ENCODE measurements around the gene MRM1.

The MRM1 gene, protein sequence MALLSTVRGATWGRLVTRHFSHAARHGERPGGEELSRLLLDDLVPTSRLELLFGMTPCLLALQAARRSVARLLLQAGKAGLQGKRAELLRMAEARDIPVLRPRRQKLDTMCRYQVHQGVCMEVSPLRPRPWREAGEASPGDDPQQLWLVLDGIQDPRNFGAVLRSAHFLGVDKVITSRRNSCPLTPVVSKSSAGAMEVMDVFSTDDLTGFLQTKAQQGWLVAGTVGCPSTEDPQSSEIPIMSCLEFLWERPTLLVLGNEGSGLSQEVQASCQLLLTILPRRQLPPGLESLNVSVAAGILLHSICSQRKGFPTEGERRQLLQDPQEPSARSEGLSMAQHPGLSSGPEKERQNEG

DNA sequence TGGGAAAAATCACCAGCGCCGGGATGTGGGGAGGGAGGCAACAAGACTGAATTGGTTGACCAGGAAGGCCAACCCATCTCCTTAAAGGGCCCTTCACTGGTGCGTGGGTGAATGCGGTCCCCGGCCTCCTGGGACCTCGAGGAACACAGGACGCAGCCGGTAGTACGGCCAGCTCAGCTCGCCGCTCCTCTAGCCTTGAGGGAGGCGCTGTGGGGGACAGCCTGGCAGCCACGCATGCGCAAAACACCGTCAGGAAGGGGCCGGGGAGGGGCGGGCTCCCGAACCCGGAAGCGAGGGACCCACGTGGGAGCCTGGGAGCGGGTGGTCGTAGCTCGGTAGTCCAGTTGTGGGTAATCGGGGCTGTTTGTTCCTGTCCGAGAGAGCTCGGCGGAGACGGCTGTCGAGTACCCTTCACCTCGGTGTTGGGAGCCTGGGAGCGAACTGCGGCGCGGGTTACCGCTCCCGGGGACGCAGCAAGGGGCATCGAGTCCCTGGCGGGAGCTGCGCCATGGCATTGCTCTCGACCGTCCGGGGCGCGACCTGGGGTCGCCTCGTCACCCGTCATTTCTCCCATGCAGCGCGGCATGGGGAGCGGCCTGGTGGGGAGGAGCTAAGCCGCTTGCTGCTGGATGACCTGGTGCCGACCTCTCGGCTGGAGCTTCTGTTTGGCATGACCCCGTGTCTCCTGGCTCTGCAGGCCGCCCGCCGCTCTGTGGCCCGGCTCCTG, at the start of gene MRM1:
Gene MRM1, plus strand, starts transcription at position 281 of the 727 bp plus-strand sequence. Its CDS starts 228 bp downstream, at position 509.
- TF ChIP-seq, protein P1, sequence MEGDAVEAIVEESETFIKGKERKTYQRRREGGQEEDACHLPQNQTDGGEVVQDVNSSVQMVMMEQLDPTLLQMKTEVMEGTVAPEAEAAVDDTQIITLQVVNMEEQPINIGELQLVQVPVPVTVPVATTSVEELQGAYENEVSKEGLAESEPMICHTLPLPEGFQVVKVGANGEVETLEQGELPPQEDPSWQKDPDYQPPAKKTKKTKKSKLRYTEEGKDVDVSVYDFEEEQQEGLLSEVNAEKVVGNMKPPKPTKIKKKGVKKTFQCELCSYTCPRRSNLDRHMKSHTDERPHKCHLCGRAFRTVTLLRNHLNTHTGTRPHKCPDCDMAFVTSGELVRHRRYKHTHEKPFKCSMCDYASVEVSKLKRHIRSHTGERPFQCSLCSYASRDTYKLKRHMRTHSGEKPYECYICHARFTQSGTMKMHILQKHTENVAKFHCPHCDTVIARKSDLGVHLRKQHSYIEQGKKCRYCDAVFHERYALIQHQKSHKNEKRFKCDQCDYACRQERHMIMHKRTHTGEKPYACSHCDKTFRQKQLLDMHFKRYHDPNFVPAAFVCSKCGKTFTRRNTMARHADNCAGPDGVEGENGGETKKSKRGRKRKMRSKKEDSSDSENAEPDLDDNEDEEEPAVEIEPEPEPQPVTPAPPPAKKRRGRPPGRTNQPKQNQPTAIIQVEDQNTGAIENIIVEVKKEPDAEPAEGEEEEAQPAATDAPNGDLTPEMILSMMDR (IDR thresholded peaks at IDR 0.05; ENCODE audit: low read depth, low read length): peak; percentile 25
- peak; percentile 91 to 92 for DNase-seq (ENCODE audit: low read depth in 2 of 2)
- H3K4me3 ChIP-seq (replicated peaks in 1 of 2; ENCODE audit: low read depth in 2 of 2, low read length in 2 of 2): peak within 1 kb of the TSS; percentile 96 to 98

DNA sequence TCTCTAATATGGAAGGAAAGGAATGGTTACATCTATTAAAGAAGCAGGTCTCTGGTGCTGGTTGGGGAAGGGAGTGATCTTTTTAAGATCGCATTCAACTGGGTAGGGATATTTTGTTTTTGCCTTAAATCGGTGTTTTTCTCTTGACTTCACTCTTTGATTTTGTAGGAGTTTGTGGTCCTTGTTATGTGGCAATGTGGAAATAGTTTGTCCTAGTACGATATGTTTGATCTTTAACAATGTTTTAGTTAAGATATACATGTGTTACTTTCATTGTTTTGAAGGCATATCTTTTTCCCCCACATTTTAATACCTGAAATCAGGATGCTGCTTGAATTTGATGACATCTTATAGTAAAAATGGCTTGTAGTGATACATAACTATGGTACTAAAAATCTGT, 47.9 kb upstream of the MRM1 start:
- TF ChIP-seq, protein P1 (IDR thresholded peaks at IDR 0.05; ENCODE audit: low read depth, low read length): no peak
- DNase-seq (ENCODE audit: low read depth in 2 of 2): no peak

DNA sequence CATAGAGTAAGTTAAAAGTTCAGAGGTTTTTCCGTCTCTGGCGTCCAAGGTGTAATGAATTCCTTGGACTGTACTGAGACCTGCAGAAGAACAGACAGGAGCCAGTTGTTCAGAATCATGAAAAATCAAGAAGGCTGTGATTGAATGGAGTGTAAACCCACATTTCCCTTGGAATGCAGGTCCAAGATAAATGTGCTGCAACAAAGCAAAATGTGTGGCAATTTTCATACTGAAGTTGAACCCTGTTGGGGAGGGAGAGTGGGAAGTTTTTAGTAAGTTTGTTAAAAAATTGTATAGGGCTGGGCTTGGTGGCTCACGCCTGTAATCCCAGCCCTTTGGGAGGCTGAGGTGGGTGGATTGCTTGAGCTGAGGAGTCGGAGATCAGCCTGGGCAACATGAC, 35.3 kb upstream of the MRM1 start:
- peak in 1 of 2 donors; percentile 22 for DNase-seq (ENCODE audit: low read depth in 2 of 2)
- H3K4me3 ChIP-seq (replicated peaks in 1 of 2; ENCODE audit: low read depth in 2 of 2, low read length in 2 of 2): no peak overlapping the region
- TF ChIP-seq, protein P1 (IDR thresholded peaks at IDR 0.05; ENCODE audit: low read depth, low read length): no peak

More for the DNA sequence above, 47.9 kb upstream of the MRM1 start:
- H3K4me3 ChIP-seq (replicated peaks in 1 of 2; ENCODE audit: low read depth in 2 of 2, low read length in 2 of 2): no peak overlapping the region

DNA sequence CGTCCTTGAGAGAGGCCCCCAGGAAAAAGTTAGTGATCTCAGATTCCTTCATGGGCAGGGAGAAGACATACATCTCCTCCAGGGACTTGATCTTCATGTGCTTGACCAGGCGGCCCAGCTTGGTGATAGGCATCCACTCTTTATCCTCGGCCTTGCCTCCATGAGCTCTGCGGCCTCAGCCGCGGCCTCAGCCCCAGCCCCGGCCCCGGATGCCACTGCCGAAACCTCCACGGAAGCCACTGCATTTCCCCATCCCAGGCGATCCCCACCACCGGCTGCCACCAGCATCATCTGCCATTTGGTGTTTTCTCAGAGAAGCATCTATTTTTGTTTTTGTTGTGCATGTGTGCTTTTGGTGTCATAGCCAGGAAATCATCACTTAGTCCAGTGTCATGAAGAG, 26.4 kb upstream of the MRM1 start:
- DNase-seq (ENCODE audit: low read depth in 2 of 2): no peak
- H3K4me3 ChIP-seq (replicated peaks in 1 of 2; ENCODE audit: low read depth in 2 of 2, low read length in 2 of 2): no peak overlapping the region
- TF ChIP-seq, protein P1 (IDR thresholded peaks at IDR 0.05; ENCODE audit: low read depth, low read length): no peak

DNA sequence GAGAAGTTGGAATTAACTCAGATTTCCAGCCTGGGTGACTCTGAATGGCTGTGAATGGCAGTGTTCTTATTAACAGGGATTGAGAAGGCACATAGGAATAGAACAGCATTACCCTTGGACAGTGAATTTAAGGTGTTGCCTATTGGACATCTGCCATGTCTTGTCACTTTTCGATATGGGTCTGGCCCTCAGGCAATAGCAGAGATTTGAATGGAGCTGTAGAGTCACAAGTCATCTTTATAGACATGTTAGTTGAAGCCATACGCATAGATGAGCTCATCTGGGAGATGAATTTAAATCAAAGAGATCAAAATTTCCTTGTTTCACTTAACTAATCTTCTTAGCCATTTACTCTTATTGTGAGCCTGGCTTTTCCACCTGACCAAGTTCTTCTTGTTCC, 24.6 kb upstream of the MRM1 start:
- no peak overlapping the region for H3K4me3 ChIP-seq (replicated peaks in 1 of 2; ENCODE audit: low read depth in 2 of 2, low read length in 2 of 2)
- no peak for DNase-seq (ENCODE audit: low read depth in 2 of 2)
- TF ChIP-seq, protein P1 (IDR thresholded peaks at IDR 0.05; ENCODE audit: low read depth, low read length): no peak

DNA sequence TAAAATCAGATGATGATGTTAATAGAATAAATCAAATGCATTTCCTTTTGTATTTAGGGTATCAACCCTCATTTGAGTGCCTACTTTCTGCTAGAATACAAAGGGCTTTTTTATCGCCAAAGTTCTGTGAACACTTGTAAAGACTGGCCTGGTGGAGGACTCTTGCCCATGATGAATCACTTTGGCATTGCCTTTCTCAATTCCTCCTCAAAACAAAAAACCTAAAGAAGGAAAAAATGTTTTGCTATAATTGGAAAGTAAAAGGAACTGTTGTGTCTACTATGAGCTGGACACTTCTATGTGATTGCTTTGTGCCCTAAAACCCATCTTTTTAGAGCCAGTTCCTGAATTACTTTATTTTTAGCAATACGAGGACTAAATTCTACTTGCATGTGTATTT, 22.7 kb upstream of the MRM1 start:
- H3K4me3 ChIP-seq (replicated peaks in 1 of 2; ENCODE audit: low read depth in 2 of 2, low read length in 2 of 2): no peak overlapping the region
- peak; percentile 12 to 37 for DNase-seq (ENCODE audit: low read depth in 2 of 2)
- TF ChIP-seq, protein P1 (IDR thresholded peaks at IDR 0.05; ENCODE audit: low read depth, low read length): no peak

Measured in cardiac fibroblast (primary cell).